Stimulated activated memory B cell treated with anti-CD40 and anti-IgM and Interleukin-4, amounts not matched to agents 10 μg/mL and 1 μg/mL and 100 μg/mL, for 72 hours (primary cell): ENCODE results near the gene PRSS22.
A peak's percentile ranks its signal among the peaks of the same experiment; 100 is the strongest.

Experiments
- ATAC-seq: fragments of 150-1000 bp; cut with Tn5 transposase; 2 replicates; pipeline ENCODE4 v1.10.0; 2021
- H3K27ac Mint-ChIP-seq: one replicate; pipeline ENCODE4 v1.8.0; 2022; ENCODE audit warnings: mild to moderate bottlenecking, mixed read lengths
- H3K27me3 Mint-ChIP-seq: one replicate; pipeline ENCODE4 v1.8.0; 2022; ENCODE audit warnings: mixed read lengths
- H3K36me3 Mint-ChIP-seq: one replicate; pipeline ENCODE4 v1.8.0; 2022; ENCODE audit warnings: mixed read lengths
- H3K4me1 Mint-ChIP-seq: one replicate; pipeline ENCODE4 v1.8.0; 2022; ENCODE audit warnings: mixed read lengths
- H3K4me3 Mint-ChIP-seq: one replicate; pipeline ENCODE4 v1.8.0; 2022; ENCODE audit warnings: mild to moderate bottlenecking, moderate library complexity, mixed read lengths
- H3K9me3 Mint-ChIP-seq: one replicate; pipeline ENCODE4 v1.8.0; 2022; ENCODE audit warnings: mixed read lengths

PRSS22 gene

GRCh38 chr16:2845116-2845515, 12.9 kb downstream of the PRSS22 start:
- Mint-ChIP-seq H3K4me3 (no peak overlapping the region), H3K27me3 (peaks cover 33% of the 10 kb centered on the region), H3K4me1 (peaks cover 10% of the 10 kb centered on the region), H3K9me3 (no peaks in the 10 kb centered on the region), H3K27ac (no peak overlapping the region), H3K36me3 (no peaks in the 10 kb centered on the region)
- no peak for ATAC-seq

GRCh38 chr16:2843526-2843925, 14.4 kb downstream of the PRSS22 start:
- Mint-ChIP-seq H3K4me3 (no peak overlapping the region), H3K27me3 (peaks cover 19% of the 10 kb centered on the region), H3K4me1 (peaks cover 10% of the 10 kb centered on the region), H3K27ac (no peak overlapping the region), H3K36me3 (no peaks in the 10 kb centered on the region), H3K9me3 (no peaks in the 10 kb centered on the region)
- ATAC-seq = no peak

GRCh38 chr16:2842340-2843000, 15.5 kb downstream of the PRSS22 start:
- H3K27ac Mint-ChIP-seq = peak overlapping the region; percentile 45
- no peaks in the 10 kb centered on the region for H3K9me3 Mint-ChIP-seq
- no peaks in the 10 kb centered on the region for H3K36me3 Mint-ChIP-seq
- H3K27me3 Mint-ChIP-seq = peaks cover 27% of the 10 kb centered on the region
- H3K4me3 Mint-ChIP-seq = peak overlapping the region; percentile 63
- ATAC-seq = peak; percentile 59
- peaks cover 10% of the 10 kb centered on the region for H3K4me1 Mint-ChIP-seq

GRCh38 chr16:2841606-2842339, 16.2 kb downstream of the PRSS22 start:
- H3K27ac Mint-ChIP-seq = peak overlapping the region; percentile 45
- H3K27me3 Mint-ChIP-seq = peaks cover 27% of the 10 kb centered on the region
- no peak for ATAC-seq
- H3K4me3 Mint-ChIP-seq = peak overlapping the region; percentile 63
- no peaks in the 10 kb centered on the region for H3K9me3 Mint-ChIP-seq
- peaks cover 10% of the 10 kb centered on the region for H3K4me1 Mint-ChIP-seq
- H3K36me3 Mint-ChIP-seq = no peaks in the 10 kb centered on the region

GRCh38 chr16:2840914-2841313, 17.1 kb downstream of the PRSS22 start:
- peaks cover 10% of the 10 kb centered on the region for H3K4me1 Mint-ChIP-seq

GRCh38 chr16:2839650-2840450, 18.1 kb downstream of the PRSS22 start:
- no peaks in the 10 kb centered on the region for H3K9me3 Mint-ChIP-seq
- no peak overlapping the region for H3K27ac Mint-ChIP-seq
- H3K4me3 Mint-ChIP-seq = no peak overlapping the region
- no peaks in the 10 kb centered on the region for H3K36me3 Mint-ChIP-seq
- no peak for ATAC-seq
- peaks cover 39% of the 10 kb centered on the region for H3K27me3 Mint-ChIP-seq
- H3K4me1 Mint-ChIP-seq = peaks cover 10% of the 10 kb centered on the region

More at GRCh38 chr16:2840914-2841313, 17.1 kb downstream of the PRSS22 start:
- H3K27me3 Mint-ChIP-seq = peaks cover 28% of the 10 kb centered on the region
- H3K9me3 Mint-ChIP-seq = no peaks in the 10 kb centered on the region
- H3K27ac Mint-ChIP-seq = no peak overlapping the region
- H3K4me3 Mint-ChIP-seq = no peak overlapping the region
- ATAC-seq = no peak
- H3K36me3 Mint-ChIP-seq = no peaks in the 10 kb centered on the region

GRCh38 chr16:2838928-2839327, 19.0 kb downstream of the PRSS22 start:
- H3K27ac Mint-ChIP-seq = no peak overlapping the region
- peaks cover 10% of the 10 kb centered on the region for H3K4me1 Mint-ChIP-seq
- H3K27me3 Mint-ChIP-seq = peaks cover 46% of the 10 kb centered on the region
- H3K4me3 Mint-ChIP-seq = no peak overlapping the region
- no peaks in the 10 kb centered on the region for H3K36me3 Mint-ChIP-seq
- ATAC-seq = peak; percentile 65
- no peaks in the 10 kb centered on the region for H3K9me3 Mint-ChIP-seq

- no peak overlapping the region for H3K4me3 Mint-ChIP-seq
- ATAC-seq = no peak
- H3K27ac Mint-ChIP-seq = no peak overlapping the region
- no peaks in the 10 kb centered on the region for H3K36me3 Mint-ChIP-seq
- no peaks in the 10 kb centered on the region for H3K9me3 Mint-ChIP-seq
- no peaks in the 10 kb centered on the region for H3K4me1 Mint-ChIP-seq
- peaks cover 58% of the 10 kb centered on the region for H3K27me3 Mint-ChIP-seq
These were observed 21.1 kb downstream of the PRSS22 start for GRCh38 chr16:2836646-2837508.

- Mint-ChIP-seq H3K4me3 (no peak overlapping the region), H3K27me3 (peaks cover 67% of the 10 kb centered on the region), H3K27ac (no peak overlapping the region), H3K36me3 (no peaks in the 10 kb centered on the region), H3K9me3 (no peaks in the 10 kb centered on the region), H3K4me1 (no peaks in the 10 kb centered on the region)
- no peak for ATAC-seq
These were observed 22.1 kb downstream of the PRSS22 start for GRCh38 chr16:2835638-2836493.

GRCh38 chr16:2834968-2835367, 23.0 kb downstream of the PRSS22 start:
- no peak overlapping the region for H3K4me3 Mint-ChIP-seq
- ATAC-seq = no peak
- peaks cover 76% of the 10 kb centered on the region for H3K27me3 Mint-ChIP-seq
- H3K9me3 Mint-ChIP-seq = no peaks in the 10 kb centered on the region
- H3K27ac Mint-ChIP-seq = no peak overlapping the region
- H3K4me1 Mint-ChIP-seq = no peaks in the 10 kb centered on the region
- H3K36me3 Mint-ChIP-seq = no peaks in the 10 kb centered on the region

- no peak for ATAC-seq
- peaks cover 88% of the 10 kb centered on the region for H3K27me3 Mint-ChIP-seq
- no peak overlapping the region for H3K27ac Mint-ChIP-seq
- H3K4me1 Mint-ChIP-seq = no peaks in the 10 kb centered on the region
- H3K36me3 Mint-ChIP-seq = no peaks in the 10 kb centered on the region
- H3K9me3 Mint-ChIP-seq = no peaks in the 10 kb centered on the region
- no peak overlapping the region for H3K4me3 Mint-ChIP-seq
These were observed 24.2 kb downstream of the PRSS22 start for GRCh38 chr16:2833776-2834175.

GRCh38 chr16:2831203-2831602, 26.8 kb downstream of the PRSS22 start:
- ATAC-seq = no peak
- H3K9me3 Mint-ChIP-seq = no peaks in the 10 kb centered on the region
- no peaks in the 10 kb centered on the region for H3K36me3 Mint-ChIP-seq
- no peaks in the 10 kb centered on the region for H3K4me1 Mint-ChIP-seq
- H3K4me3 Mint-ChIP-seq = no peak overlapping the region
- no peak overlapping the region for H3K27ac Mint-ChIP-seq
- peaks cover 83% of the 10 kb centered on the region for H3K27me3 Mint-ChIP-seq

GRCh38 chr16:2830355-2830695, 27.6 kb downstream of the PRSS22 start:
- H3K4me1 Mint-ChIP-seq = no peaks in the 10 kb centered on the region
- no peak overlapping the region for H3K27ac Mint-ChIP-seq
- H3K36me3 Mint-ChIP-seq = no peaks in the 10 kb centered on the region
- ATAC-seq = no peak
- H3K9me3 Mint-ChIP-seq = no peaks in the 10 kb centered on the region
- H3K27me3 Mint-ChIP-seq = peaks cover 83% of the 10 kb centered on the region
- no peak overlapping the region for H3K4me3 Mint-ChIP-seq
